Panc1 (cell line): ENCODE measurements around the gene IL17REL.

Experiments
- POLR2AphosphoS5 ChIP-seq: IDR thresholded peaks from 2 replicates; pipeline ENCODE4 v1.6.1; 2012; ENCODE audit warnings: mild to moderate bottlenecking, low read depth, low read length, moderate library complexity
- TF ChIP-seq, protein P1 (sequence below): fragments of 450-650 bp; IDR thresholded peaks from 2 replicates; pipeline ENCODE4 v1.5.1; 2017; ENCODE audit warnings: mild to moderate bottlenecking
- TF ChIP-seq, protein P2 (sequence below), 2 experiments: IDR thresholded peaks; 2 replicates each; pipeline ENCODE4 v1.6.1; 2011 to 2012; ENCODE audit warnings: low read depth in 2 of 2, control low read depth in 1 of 2, low read length in 1 of 2, mild to moderate bottlenecking in 1 of 2, moderate library complexity in 1 of 2; ENCODE audit not compliant: insufficient read depth in 1 of 2

DNA sequence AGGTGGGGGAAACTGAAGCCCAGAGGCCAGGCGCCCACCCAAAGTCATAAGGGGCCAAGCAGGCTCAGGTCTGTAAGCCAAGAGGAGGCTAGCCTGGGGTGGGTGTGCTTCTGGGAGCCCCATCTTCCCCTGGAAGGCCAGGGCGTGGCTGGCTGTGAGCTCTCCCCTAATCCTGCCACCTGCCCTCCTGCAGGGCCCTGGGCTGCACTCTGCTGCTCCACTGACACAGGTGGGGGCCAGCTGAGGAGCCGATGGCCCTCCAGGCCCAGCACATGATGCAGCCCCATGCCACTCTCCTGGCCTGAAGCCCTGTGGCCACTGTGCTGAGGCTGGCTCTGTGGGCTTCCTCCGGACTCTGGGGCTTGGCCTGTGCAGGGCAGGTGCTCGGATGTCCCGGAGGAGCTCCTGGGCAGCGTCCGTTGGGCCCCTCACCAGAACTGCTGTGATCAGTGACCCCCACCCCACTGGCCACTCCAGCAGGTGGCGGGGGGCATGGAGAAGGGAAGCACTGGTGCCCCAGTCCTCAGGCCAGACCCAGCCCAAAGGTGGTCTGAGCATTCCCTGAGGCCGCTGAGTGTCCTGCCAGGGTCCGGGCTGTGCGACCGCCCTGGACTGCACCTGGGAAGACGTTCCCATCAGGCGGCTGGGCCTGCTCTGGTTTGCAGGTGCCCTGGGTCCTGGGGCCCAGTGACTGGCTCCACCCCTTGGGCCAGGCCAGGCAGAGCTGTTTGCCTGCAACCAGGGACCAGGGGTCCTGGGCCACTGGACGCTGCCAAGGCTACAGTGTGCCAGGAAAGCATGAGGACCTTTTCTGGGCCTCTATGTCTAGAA, 43.5 kb downstream of the IL17REL start:
- TF ChIP-seq, protein P1, sequence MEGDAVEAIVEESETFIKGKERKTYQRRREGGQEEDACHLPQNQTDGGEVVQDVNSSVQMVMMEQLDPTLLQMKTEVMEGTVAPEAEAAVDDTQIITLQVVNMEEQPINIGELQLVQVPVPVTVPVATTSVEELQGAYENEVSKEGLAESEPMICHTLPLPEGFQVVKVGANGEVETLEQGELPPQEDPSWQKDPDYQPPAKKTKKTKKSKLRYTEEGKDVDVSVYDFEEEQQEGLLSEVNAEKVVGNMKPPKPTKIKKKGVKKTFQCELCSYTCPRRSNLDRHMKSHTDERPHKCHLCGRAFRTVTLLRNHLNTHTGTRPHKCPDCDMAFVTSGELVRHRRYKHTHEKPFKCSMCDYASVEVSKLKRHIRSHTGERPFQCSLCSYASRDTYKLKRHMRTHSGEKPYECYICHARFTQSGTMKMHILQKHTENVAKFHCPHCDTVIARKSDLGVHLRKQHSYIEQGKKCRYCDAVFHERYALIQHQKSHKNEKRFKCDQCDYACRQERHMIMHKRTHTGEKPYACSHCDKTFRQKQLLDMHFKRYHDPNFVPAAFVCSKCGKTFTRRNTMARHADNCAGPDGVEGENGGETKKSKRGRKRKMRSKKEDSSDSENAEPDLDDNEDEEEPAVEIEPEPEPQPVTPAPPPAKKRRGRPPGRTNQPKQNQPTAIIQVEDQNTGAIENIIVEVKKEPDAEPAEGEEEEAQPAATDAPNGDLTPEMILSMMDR: no peak
- TF ChIP-seq POLR2AphosphoS5: no peak
- TF ChIP-seq, protein P2, sequence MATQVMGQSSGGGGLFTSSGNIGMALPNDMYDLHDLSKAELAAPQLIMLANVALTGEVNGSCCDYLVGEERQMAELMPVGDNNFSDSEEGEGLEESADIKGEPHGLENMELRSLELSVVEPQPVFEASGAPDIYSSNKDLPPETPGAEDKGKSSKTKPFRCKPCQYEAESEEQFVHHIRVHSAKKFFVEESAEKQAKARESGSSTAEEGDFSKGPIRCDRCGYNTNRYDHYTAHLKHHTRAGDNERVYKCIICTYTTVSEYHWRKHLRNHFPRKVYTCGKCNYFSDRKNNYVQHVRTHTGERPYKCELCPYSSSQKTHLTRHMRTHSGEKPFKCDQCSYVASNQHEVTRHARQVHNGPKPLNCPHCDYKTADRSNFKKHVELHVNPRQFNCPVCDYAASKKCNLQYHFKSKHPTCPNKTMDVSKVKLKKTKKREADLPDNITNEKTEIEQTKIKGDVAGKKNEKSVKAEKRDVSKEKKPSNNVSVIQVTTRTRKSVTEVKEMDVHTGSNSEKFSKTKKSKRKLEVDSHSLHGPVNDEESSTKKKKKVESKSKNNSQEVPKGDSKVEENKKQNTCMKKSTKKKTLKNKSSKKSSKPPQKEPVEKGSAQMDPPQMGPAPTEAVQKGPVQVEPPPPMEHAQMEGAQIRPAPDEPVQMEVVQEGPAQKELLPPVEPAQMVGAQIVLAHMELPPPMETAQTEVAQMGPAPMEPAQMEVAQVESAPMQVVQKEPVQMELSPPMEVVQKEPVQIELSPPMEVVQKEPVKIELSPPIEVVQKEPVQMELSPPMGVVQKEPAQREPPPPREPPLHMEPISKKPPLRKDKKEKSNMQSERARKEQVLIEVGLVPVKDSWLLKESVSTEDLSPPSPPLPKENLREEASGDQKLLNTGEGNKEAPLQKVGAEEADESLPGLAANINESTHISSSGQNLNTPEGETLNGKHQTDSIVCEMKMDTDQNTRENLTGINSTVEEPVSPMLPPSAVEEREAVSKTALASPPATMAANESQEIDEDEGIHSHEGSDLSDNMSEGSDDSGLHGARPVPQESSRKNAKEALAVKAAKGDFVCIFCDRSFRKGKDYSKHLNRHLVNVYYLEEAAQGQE (IDR thresholded peaks at IDR 0.05; ENCODE audit: insufficient read depth in 1 of 2, low read depth in 2 of 2, low read length in 1 of 2): no peak
